ENCODE measurements around the gene THSD7B. TPM values are rescaled to one million over a fixed set of nuclear protein-coding genes. Genes with fewer than 3 reads are reported as not detected.

Gene THSD7B
- total and polyA plus RNA-seq, 2 experiments from 2014 or later = 0.11 TPM; not detected in 1

DNA sequence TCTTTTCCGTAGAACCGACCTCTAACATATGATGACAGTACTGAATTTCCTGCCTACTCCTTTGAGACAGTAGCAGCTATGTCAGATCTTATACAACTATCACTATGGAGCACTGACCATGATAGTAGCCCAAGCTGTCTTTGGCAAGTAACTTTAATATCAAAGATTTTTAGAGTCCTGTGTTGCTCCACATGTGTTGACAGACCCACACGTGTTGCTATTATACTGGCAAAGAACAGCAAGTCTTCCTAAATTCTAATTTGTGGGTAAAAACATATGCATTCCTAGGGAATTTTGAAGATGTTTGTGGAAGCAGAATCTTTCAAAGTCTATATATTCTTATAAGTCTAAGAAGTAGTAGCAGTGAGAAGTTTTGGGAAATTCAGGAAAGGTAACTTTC lies 953.4 kb downstream of the THSD7B start:
- Histone ChIP-seq H3F3A (ENCODE audit: insufficient read depth) (no peaks in the 10 kb centered on the region), H3K9me2 (ENCODE audit: insufficient read depth) (no peaks in the 10 kb centered on the region), H3K79me2 (ENCODE audit: insufficient read depth) (no peaks in the 10 kb centered on the region), H3K4me3 (no peak overlapping the region), H4K20me1 (ENCODE audit: insufficient read depth) (no peaks in the 10 kb centered on the region), H3K4me1 (ENCODE audit: insufficient read depth) (no peaks in the 10 kb centered on the region), H3K9ac (no peak overlapping the region), H3K36me3 (ENCODE audit: low read depth) (no peaks in the 10 kb centered on the region), H3K4me2 (ENCODE audit: unreplicated experiment) (no peak overlapping the region), H2AFZ (no peak overlapping the region), H3K9me3 (ENCODE audit: low read depth) (no peaks in the 10 kb centered on the region), H3K27me3 (replicated peaks; ENCODE audit: insufficient read depth) (no peaks in the 10 kb centered on the region), H3K27ac (no peak overlapping the region)
- TF ChIP-seq EZH2 (IDR thresholded peaks at IDR 0.05; ENCODE audit: insufficient read depth, poor library complexity, severe bottlenecking) = no peak
- no peak for TF ChIP-seq EZH2phosphoT487 (IDR thresholded peaks at IDR 0.05; ENCODE audit: insufficient read depth, low read depth)
- in situ Hi-C loops (cut with MboI) = no loop called here
- DNase-seq = no peak
- 25 to 29% methylated on average over 3 of the region's 3 CpGs for WGBS, 2 experiments (ENCODE audit: low coverage in 1 of 2, low lambda C conversion rate in 2 of 2, missing lambda C conversion rate in 2 of 2)

DNA sequence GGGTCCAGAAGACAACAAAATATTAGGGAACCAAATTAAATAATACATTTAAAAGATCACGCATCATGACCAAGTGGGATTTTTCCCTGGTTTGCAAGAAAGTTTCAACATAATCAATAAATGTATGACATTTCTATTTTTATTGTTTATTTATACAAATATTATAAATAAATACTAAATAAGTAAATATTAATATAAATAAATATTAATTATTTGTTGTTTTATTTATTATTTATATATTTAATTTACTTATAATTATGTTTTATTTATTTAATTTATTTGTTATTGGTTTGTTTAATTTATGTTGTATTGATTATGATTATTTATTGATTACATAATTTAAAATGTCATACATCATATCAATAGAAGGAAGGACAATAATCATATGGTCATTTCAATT lies 956.4 kb downstream of the THSD7B start:
- Histone ChIP-seq H3K4me3 (no peak overlapping the region), H3K27ac (no peak overlapping the region), H3K9ac (no peak overlapping the region), H3K36me3 (ENCODE audit: low read depth) (no peaks in the 10 kb centered on the region), H3K27me3 (replicated peaks; ENCODE audit: insufficient read depth) (no peaks in the 10 kb centered on the region), H3K4me1 (ENCODE audit: insufficient read depth) (no peaks in the 10 kb centered on the region), H3K79me2 (ENCODE audit: insufficient read depth) (no peaks in the 10 kb centered on the region), H3K4me2 (ENCODE audit: unreplicated experiment) (no peak overlapping the region), H4K20me1 (ENCODE audit: insufficient read depth) (no peaks in the 10 kb centered on the region), H2AFZ (no peak overlapping the region), H3K9me3 (ENCODE audit: low read depth) (no peaks in the 10 kb centered on the region), H3K9me2 (ENCODE audit: insufficient read depth) (no peaks in the 10 kb centered on the region), H3F3A (ENCODE audit: insufficient read depth) (no peaks in the 10 kb centered on the region)
- no peak for DNase-seq
- TF ChIP-seq EZH2phosphoT487 (IDR thresholded peaks at IDR 0.05; ENCODE audit: insufficient read depth, low read depth) = no peak
- no peak for TF ChIP-seq EZH2 (IDR thresholded peaks at IDR 0.05; ENCODE audit: insufficient read depth, poor library complexity, severe bottlenecking)
- 30 to 46% methylated on average over 1 of the region's 1 CpG for WGBS, 2 experiments (ENCODE audit: low coverage in 1 of 2, low lambda C conversion rate in 2 of 2, missing lambda C conversion rate in 2 of 2)
- in situ Hi-C loops (cut with MboI) = no loop called here

GRCh38 chr2:137724912-137725311 lies 959.6 kb downstream of the THSD7B start:
- H2AFZ ChIP-seq = no peak overlapping the region
- H3K27ac ChIP-seq = no peak overlapping the region
- no peaks in the 10 kb centered on the region for H3K4me1 ChIP-seq (ENCODE audit: insufficient read depth)
- H3K36me3 ChIP-seq (ENCODE audit: low read depth) = no peaks in the 10 kb centered on the region
- H3K9me2 ChIP-seq (ENCODE audit: insufficient read depth) = no peaks in the 10 kb centered on the region
- in situ Hi-C loops (cut with MboI) = no loop called here
- no peak for DNase-seq
- 18 to 33% methylated on average over 2 of the region's 2 CpGs for WGBS, 2 experiments (ENCODE audit: low coverage in 1 of 2, low lambda C conversion rate in 2 of 2, missing lambda C conversion rate in 2 of 2)
- no peaks in the 10 kb centered on the region for H3K79me2 ChIP-seq (ENCODE audit: insufficient read depth)
- H3F3A ChIP-seq (ENCODE audit: insufficient read depth) = no peaks in the 10 kb centered on the region
- H3K27me3 ChIP-seq (replicated peaks; ENCODE audit: insufficient read depth) = no peaks in the 10 kb centered on the region
- no peak overlapping the region for H3K4me3 ChIP-seq
- no peak overlapping the region for H3K4me2 ChIP-seq (ENCODE audit: unreplicated experiment)
- H3K9me3 ChIP-seq (ENCODE audit: low read depth) = no peaks in the 10 kb centered on the region
- TF ChIP-seq EZH2phosphoT487 (IDR thresholded peaks at IDR 0.05; ENCODE audit: insufficient read depth, low read depth) = no peak
- no peak for TF ChIP-seq EZH2 (IDR thresholded peaks at IDR 0.05; ENCODE audit: insufficient read depth, poor library complexity, severe bottlenecking)
- no peak overlapping the region for H3K9ac ChIP-seq
- H4K20me1 ChIP-seq (ENCODE audit: insufficient read depth) = no peaks in the 10 kb centered on the region

Small RNAs within 50 kb of the gene (small RNA-seq; reads per million reads assigned to genes)
- gene RF00019 (ENCODE audit: low read depth, low replicate concordance) (not detected), gene RNA5SP105 (ENCODE audit: low read depth, low replicate concordance) (not detected)
